HFF-Myc (cell line): ENCODE measurements around the gene MYBPC2.

ENCODE experiments used
- DNase-seq: peaks from one replicate; pipeline ENCODE4 v3.0.0-alpha.2; 2011; ENCODE audit warnings: low read depth; ENCODE audit errors: extremely low read depth
- H3K4me3 ChIP-seq: replicated peaks from 2 replicates; pipeline ENCODE4 v1.5.1; 2011; ENCODE audit warnings: low read depth, mild to moderate bottlenecking, control low read depth, low read length
- CTCF ChIP-seq: IDR thresholded peaks from 2 replicates; pipeline ENCODE4 v1.5.1; 2012; ENCODE audit warnings: mild to moderate bottlenecking, low read depth, low read length, control low read depth; ENCODE audit errors: missing control alignments

MYBPC2 gene

GRCh38 chr19:50401605-50402450 is 30.9 kb upstream of the MYBPC2 start:
- no peak for DNase-seq
- no peak for TF ChIP-seq CTCF
- no peak overlapping the region for H3K4me3 ChIP-seq

- no peak for TF ChIP-seq CTCF
- no peak for DNase-seq
- no peak overlapping the region for H3K4me3 ChIP-seq
These were observed 30.0 kb upstream of the MYBPC2 start for GRCh38 chr19:50402544-50403301.

- H3K4me3 ChIP-seq: no peak overlapping the region
- DNase-seq: no peak
- no peak for TF ChIP-seq CTCF
These were observed 26.4 kb upstream of the MYBPC2 start for GRCh38 chr19:50406156-50406820.

- no peak for TF ChIP-seq CTCF
- no peak for DNase-seq
- no peak overlapping the region for H3K4me3 ChIP-seq
These were observed 25.9 kb upstream of the MYBPC2 start for GRCh38 chr19:50406829-50407228.

GRCh38 chr19:50409347-50409746 is 23.3 kb upstream of the MYBPC2 start:
- DNase-seq: no peak
- no peak for TF ChIP-seq CTCF

GRCh38 chr19:50410109-50410508 is 22.6 kb upstream of the MYBPC2 start:
- DNase-seq: no peak
- TF ChIP-seq CTCF: no peak
- H3K4me3 ChIP-seq: no peak overlapping the region

More at GRCh38 chr19:50409347-50409746, 23.3 kb upstream of the MYBPC2 start:
- no peak overlapping the region for H3K4me3 ChIP-seq
